GM20000 (cell line): ENCODE data around the gene ABR.

Experiments
- DNase-seq: peaks from one replicate; pipeline ENCODE4 v3.0.0; 2012; ENCODE audit warnings: low spot score
- TF ChIP-seq, protein P1 (sequence below): IDR thresholded peaks from 2 replicates; pipeline ENCODE4 v1.5.1; 2012; ENCODE audit warnings: mild to moderate bottlenecking, control low read depth; ENCODE audit errors: extremely low read depth, missing control alignments

ABR gene

DNA sequence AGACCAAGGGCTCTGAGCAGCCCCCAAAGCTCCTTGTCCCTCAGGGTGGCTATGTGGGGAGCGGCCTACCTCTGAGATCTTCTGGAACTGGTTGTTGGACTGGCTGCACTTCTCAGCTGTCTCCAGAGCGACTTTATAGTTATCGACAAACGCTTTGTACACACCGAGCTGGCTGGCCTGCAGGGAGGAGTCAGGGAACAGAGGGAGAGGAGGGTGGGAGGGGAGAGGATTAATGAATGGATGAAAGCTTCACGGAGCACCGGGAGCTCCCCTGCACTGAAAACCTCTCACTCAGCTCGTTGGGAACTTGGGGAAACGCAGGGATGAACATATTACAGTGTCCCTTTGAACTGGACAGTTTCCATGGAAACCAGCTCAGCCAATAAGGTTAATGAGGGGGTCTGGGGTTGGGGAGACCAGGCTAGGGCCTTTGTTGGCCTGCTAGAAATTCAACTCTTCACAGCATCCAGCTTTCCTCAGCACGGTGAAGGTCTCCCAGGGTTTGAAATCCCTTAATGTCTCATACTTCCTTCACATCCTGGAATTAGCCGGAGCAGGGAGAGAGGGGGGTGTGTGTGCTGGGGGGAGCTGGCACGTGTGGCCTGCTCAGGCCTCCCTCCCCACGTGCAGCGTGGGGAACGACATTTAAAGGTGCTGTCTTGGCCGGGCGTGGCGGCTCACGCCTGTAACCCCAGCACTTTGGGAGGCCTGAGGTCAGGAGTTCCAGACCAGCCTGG lies 96.2 kb downstream of the ABR start:
- TF ChIP-seq, protein P1, sequence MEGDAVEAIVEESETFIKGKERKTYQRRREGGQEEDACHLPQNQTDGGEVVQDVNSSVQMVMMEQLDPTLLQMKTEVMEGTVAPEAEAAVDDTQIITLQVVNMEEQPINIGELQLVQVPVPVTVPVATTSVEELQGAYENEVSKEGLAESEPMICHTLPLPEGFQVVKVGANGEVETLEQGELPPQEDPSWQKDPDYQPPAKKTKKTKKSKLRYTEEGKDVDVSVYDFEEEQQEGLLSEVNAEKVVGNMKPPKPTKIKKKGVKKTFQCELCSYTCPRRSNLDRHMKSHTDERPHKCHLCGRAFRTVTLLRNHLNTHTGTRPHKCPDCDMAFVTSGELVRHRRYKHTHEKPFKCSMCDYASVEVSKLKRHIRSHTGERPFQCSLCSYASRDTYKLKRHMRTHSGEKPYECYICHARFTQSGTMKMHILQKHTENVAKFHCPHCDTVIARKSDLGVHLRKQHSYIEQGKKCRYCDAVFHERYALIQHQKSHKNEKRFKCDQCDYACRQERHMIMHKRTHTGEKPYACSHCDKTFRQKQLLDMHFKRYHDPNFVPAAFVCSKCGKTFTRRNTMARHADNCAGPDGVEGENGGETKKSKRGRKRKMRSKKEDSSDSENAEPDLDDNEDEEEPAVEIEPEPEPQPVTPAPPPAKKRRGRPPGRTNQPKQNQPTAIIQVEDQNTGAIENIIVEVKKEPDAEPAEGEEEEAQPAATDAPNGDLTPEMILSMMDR = no peak
- no peak for DNase-seq

DNA sequence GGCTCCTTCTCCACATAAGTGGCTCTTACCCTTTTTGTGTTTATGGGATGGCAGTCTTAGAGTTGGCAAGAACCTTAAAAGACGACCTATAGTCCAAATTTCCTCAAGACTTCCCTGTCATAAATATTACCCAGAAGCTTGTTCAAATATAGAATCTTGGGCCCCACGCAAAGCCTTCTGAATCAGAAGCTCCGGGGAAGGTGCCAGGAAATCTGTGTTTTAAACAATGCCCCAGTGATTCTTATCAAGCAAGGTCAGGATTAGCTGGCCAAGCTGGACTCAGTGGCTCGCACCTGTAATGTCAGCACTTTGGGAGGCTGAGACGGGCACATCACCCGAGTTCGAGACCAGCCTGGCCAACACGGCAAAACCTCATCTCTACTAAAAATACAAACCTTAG lies 97.2 kb downstream of the ABR start:
- DNase-seq = no peak
- TF ChIP-seq, protein P1 = no peak

DNA sequence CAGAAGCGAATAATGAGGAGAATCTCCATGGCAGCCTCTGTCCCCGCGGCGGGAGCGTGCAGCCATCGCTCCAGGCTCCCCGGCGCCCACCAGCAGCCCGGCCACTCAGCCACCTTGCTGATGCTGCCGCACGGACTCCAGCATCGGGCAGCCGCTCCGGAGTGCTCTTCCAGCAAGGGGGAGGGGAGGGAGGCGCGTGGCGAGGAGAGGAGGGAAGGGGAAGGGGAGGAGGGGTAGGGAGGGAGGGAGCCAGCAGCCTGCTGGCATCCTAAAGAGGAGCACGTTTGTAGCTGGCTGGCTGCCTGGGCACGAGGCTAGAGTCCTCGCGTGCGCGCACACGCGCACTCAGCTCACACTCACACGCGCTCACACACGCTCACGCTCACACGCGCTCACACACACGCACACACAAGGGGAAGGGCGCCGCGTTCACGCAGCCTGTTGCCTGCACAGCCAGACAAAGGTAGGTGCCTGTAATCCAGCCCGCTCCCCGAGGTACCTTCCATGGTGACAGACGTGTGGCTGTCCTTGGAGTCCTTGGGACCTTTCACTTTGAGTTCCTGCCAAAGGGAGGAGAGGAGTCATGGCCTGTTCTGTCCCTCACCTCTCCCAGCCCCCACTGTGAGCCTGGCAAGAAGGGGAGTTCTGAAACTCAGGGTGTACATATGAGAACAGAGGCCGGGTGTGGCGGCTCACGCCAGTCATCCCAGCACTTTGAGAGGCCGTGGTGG lies 100.8 kb downstream of the ABR start:
- TF ChIP-seq, protein P1 = no peak
- DNase-seq = no peak

DNA sequence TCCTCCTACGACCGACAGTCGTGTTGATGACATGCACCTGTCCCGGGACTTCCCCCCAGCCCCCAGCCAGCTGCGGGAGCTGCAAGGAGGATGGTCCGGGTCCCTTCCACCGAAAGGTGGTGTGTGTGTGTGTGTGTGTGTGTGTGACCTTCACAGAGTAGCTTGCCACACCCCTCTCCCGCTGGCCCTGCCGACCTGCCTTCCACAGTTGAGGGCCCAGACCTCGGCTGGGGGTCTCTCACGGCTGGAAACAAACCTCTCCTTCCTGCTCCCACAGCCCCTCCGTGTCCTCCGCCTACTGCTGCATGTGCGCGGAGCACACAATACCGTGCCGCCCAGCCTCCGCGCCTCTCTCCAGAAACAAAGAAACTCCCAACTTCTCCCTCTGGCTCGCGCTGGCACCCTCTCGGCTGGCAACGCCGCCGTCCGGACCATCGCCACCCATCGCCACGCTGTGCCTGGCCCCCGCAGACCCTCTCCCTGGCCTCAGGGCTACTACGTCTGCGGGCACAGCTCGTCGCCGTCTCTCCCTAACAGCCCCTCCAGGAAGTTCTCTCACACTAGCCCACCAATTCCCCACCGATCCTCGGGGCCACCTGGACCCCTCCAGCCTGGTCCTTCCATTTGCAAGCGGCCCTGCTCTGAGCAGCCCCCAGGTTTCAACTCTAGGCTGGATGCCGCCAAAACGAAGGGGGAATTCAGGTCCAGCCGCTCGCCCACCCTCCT lies 101.6 kb downstream of the ABR start:
- no peak for DNase-seq
- TF ChIP-seq, protein P1 = no peak

DNA sequence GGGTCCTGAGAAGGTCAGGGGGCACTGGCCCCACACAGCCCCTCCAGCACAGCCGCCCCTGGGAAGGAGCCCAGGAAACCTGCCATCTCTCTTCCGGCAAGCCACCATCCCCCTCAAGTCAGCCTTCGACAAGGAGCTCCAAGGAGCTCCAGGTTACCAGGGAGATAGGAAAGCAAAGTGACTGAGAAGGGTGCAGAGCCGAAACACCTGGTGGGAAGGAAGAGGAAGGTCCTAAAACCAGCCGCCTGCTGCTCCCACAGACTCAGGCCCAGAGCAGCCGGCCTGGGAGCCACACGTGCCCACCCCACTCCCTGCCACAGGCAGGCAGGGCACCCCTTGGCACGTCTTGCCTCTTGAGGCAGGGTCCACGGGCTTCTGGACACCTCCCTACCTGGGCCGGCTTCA lies 102.2 kb downstream of the ABR start:
- TF ChIP-seq, protein P1 = no peak
- no peak for DNase-seq

DNA sequence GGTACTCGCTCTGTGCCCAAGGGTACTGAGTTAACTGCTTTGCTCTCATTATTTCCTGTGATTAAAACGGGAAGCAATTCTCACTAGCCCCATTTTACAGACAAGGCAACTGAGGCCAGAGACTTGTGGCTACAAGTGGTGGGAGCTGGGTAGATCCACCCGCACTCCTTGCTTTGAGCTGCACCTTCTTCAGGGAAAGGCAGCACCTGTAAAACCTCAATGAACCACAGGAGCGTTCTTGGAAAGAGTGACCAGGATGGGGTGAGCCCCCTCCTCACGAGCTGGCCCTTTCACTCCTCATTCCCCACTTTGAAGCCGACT lies 102.8 kb downstream of the ABR start:
- DNase-seq = no peak
- TF ChIP-seq, protein P1 = no peak

DNA sequence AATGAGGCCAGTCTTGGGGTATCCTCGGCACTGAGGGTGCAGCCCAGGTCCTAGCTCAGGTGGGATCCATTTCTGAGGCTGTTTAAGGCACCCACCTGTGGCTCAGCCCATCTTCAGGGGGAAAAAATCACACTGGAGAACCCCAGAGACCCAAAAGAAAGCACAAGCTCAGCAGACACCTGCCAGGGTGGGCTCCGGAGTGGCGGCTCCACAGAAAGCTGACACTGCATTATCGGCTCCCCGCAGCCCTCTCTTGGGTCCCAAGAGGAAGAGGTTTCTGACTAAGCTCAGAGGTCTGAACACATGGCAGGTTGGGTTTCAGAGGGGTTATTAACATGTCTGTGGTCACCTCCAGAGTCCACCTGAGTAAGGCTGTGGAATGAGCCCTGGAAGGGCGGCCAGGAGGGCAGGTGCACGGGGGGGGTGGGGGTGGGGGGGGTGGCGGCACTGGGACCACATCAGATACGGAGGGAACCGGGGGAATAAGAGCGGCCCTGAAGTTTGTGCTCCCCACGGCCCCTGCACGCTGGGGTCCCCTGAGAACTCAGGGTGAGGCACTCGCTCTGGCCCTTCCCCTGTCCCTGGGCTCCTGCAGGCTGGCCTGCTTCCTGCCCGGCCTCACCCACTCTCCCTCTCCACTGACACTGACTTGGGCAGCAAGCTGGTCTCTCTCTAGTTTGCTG lies 103.3 kb downstream of the ABR start:
- no peak for DNase-seq
- TF ChIP-seq, protein P1 = no peak
